ENCODE results near the gene C1orf174.

The C1orf174 gene

GRCh38 chr1:3900150-3900968, at the start of gene C1orf174:
Gene C1orf174 (minus strand): TSS chr1:3900272. CDS start chr1:3900186, 86 bp downstream.
- peak; percentile 92 for DNase-seq (ENCODE audit: low read depth, low spot score)

GRCh38 chr1:3948344-3948743, 48.3 kb upstream of the C1orf174 start:
- no peak for DNase-seq (ENCODE audit: low read depth, low spot score)

GRCh38 chr1:3945916-3946840, 46.1 kb upstream of the C1orf174 start:
- no peak for DNase-seq (ENCODE audit: low read depth, low spot score)

- DNase-seq (ENCODE audit: low read depth, low spot score) = no peak
These were observed 45.1 kb upstream of the C1orf174 start for GRCh38 chr1:3945222-3945621.

GRCh38 chr1:3944578-3945125, 44.6 kb upstream of the C1orf174 start:
- DNase-seq (ENCODE audit: low read depth, low spot score) = no peak

GRCh38 chr1:3943806-3944577, 43.9 kb upstream of the C1orf174 start:
- DNase-seq (ENCODE audit: low read depth, low spot score) = no peak

- no peak for DNase-seq (ENCODE audit: low read depth, low spot score)
These were observed 43.0 kb upstream of the C1orf174 start for GRCh38 chr1:3943123-3943431.

- DNase-seq (ENCODE audit: low read depth, low spot score) = no peak
These were observed 42.5 kb upstream of the C1orf174 start for GRCh38 chr1:3942416-3943122.

GRCh38 chr1:3940754-3941345, 40.8 kb upstream of the C1orf174 start:
- no peak for DNase-seq (ENCODE audit: low read depth, low spot score)

GRCh38 chr1:3940081-3940753, 40.1 kb upstream of the C1orf174 start:
- no peak for DNase-seq (ENCODE audit: low read depth, low spot score)

- DNase-seq (ENCODE audit: low read depth, low spot score) = no peak
These were observed 39.4 kb upstream of the C1orf174 start for GRCh38 chr1:3939242-3940080.

- no peak for DNase-seq (ENCODE audit: low read depth, low spot score)
These were observed 32.3 kb upstream of the C1orf174 start for GRCh38 chr1:3932156-3932919.

GRCh38 chr1:3931007-3931912, 31.2 kb upstream of the C1orf174 start:
- no peak for DNase-seq (ENCODE audit: low read depth, low spot score)

GRCh38 chr1:3930301-3931006, 30.4 kb upstream of the C1orf174 start:
- DNase-seq (ENCODE audit: low read depth, low spot score) = no peak

GRCh38 chr1:3929126-3929525, 29.1 kb upstream of the C1orf174 start:
- no peak for DNase-seq (ENCODE audit: low read depth, low spot score)

- no peak for DNase-seq (ENCODE audit: low read depth, low spot score)
These were observed 28.5 kb upstream of the C1orf174 start for GRCh38 chr1:3928586-3928985.

- no peak for DNase-seq (ENCODE audit: low read depth, low spot score)
These were observed 26.9 kb upstream of the C1orf174 start for GRCh38 chr1:3926956-3927355.

All from activated CD4-positive, CD25-positive, alpha-beta regulatory T cell treated with anti-CD3 and anti-CD28 coated beads, Interleukin-2, amount 50 U/mL, for 16 hours (primary cell).